NCI-H2081 treated with DMSO at 0.1 percent for 48 hours (cell line): ENCODE measurements around the gene SOX6.

Experiments
- DNase-seq: peaks from one replicate; lab custom pipeline; 2025; lab: John Stamatoyannopoulos, UW

SOX6 gene

DNA sequence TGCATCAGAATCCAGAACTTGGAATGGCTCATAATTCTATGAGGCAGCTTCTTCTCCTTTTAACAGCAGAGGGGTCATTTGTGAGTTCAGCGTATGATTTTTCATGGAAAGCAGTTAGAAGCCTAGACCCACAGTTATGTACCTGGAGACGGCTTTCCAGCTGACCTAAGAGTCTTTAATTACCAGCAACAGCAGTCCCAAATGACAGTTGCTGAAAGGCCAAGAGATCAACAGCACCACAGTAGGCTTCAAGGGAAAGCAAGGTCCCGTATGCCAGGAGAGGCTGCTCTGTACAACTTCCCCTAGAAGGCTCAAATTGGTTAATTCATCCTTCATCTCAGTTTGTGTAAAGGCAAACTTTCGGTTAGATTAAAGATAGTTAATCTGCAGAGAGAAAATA is 363.0 kb downstream of the SOX6 start:
- no peak for DNase-seq

DNA sequence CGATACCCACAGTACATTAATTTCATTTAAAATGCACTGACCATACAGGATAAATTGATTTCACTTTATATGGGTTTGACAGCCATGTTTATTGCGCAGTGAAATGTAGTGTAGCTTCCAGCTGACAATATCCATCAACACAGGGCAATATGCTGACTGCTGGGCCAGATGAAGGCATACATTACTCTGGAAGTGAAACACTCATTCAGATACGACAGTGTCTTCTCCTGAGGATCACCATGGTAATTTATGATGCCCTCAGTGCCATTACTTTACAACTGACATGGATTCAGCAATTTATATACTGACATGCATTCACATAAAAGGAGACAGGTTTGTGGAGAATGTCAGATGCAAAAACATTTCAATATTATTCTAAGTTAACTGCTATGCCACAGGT is 365.1 kb downstream of the SOX6 start:
- no peak for DNase-seq

DNA sequence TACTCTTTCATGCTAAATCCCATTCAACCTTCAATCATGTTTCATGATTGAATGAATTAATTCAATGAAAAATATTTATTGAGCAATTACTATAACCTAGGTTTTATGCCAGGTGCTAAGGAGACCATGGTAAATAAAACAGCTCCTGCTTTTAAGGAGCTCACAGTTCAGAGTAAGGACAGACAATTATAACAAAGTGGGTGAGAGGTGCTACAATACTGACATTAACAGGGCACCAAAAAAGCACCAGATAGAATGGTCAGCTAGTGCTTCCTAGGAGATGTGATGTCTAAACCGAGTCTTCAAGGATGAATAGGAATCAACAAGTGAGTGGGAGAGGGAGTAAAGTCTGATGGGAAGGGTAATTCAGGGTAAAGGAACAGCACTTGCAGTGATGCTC is 366.7 kb downstream of the SOX6 start:
- DNase-seq, result no peak

DNA sequence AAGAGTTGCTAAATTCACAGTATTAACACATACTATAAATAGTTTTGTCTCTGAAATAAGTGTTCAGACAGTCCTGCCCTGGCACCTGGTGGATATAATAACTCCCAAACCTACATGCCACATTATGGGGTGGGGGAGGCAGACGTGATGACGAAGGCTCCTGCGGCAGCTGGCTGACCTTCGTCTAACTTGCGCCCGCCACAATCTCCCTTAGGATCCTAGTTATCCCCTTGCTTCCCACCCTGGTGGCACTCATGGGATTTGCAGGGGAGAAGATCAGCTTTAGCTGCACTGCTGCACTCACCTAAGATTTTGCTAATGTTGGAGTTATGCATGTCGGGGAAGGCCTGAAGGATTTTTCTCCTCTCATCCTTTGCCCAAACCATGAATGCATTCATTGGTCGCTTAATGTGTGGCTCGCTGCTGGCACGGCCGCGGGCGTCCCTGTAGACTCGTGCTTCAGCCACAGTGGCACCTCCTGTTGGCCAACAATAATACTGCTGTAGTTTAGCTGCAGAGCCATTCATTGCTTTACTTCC is 367.6 kb downstream of the SOX6 start:
- no peak for DNase-seq

DNA sequence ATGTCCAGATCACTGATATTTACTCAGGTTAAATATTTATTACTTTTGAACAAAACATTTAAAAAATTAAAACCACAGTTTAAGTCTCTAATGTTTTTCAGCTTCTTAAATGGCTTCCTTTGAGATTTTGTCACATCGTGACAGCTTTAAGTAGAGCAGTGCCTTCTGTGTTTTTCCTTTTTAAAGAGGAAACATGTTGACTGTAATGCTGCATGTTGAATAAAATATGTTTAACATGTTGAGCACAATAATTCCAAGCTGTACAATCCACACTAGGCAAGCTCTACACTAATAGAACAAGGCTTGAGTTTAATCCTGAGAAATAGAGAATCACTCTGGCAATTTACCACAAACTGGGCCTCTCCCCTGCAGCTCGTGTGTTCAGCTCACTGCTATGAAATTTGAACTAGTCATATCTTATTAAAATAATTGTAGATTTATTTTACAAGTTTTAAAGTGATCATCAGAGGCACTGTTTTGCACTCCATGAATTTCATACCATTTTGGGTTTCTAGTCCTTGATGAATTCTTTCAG is 368.3 kb downstream of the SOX6 start:
- DNase-seq, result no peak

DNA sequence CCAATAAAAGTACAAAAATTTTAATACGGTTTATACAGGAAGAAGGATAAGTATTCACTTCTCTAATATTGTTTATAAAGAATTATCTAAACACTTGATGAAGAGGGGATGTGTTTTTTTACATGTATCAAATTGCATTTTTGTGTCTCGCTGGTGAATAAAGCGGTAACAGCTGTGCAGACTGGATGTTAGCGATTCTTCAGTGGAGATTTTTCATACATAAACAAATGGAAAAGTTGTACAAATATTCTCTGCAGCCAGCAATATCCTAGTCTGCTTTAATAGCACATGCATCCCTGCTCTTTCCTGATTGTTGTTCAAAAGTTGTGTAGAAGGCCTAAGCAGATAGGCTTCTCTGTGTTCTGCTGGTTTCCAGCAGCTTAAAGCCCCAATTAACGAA is 369.3 kb downstream of the SOX6 start:
- no peak for DNase-seq

DNA sequence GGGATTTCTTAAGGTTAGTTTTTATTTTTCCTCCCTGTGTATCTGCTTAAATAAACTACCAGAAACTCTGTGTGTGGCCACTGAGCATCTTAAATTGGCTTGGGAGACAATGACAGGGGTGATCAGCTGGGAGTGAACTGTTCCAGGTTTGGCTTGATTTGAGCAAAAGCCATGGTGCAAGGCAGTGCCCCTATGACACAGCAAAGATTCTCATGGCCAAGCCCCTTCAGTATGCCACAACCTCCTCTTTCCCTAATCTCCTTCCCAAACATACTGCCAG is 370.5 kb downstream of the SOX6 start:
- no peak for DNase-seq

DNA sequence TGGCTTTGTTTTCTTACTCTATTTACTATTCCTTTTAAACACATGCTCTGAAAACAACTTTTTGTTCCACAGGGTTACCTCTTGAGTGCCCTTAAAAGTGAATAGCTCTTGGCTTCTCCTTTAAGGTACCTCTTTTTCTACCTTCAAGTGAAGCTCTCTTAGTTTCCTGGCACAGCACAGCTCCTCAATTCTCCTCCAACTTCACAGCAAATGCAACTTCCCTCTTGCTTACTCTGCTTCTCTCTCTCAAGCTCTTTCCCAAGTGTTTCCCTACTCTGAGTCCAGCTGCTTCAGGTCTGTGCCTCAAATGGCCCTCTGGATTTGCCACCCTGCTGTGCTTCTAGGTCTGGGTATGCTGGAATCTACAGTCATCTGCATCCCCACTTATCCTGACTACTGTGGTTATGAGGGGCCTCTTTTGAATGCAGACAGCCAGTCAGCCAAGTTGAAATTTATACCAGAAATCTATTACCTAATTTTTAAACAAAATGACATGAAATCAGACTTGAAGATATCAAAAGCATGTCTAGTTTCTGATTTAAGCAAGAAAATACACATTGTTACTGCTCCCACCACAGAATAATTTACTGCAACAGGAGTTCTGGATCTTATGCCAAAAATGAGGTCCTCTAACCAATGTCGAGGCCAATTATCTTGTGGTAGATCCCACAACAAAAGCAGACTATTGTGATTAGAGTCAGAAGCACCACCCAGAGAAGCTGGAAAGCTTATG is 371.1 kb downstream of the SOX6 start:
- no peak for DNase-seq

DNA sequence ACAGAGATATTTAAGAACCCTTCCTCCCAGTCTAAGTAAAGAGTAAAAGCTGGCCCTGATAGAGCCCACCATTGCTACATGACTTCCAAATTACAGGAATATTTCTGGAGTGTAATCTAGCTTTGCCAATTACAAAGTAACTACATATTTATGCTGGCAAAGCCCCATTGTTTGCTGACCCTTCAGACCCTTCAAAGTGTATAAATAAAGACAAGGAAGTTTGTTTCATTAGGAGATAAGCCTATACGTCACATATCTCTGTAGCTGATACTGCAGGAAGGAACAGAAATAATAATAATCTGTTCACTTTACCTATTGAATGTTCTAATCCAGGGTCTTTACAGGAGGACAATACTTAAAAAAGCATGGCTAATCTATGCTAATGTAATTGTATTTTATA is 375.1 kb downstream of the SOX6 start:
- no peak for DNase-seq

DNA sequence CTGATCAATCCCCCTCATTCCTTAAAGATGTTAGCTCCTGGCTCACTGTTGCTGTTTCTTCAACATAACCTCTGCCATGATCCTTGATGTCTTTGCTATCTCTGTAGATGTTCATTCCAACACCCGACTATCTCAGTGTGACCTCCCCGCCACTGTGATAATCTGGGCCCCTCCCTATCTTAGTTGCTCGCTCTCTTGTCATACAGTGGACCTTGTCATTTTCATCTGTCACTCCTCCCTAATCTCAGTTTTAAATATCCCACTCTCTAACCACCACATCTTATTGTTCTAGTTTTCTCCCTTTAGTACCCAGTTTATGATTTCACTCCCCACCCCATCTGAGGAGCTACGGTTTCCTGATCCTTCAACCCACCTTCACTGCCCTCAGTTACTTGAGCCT is 379.2 kb downstream of the SOX6 start:
- no peak for DNase-seq

DNA sequence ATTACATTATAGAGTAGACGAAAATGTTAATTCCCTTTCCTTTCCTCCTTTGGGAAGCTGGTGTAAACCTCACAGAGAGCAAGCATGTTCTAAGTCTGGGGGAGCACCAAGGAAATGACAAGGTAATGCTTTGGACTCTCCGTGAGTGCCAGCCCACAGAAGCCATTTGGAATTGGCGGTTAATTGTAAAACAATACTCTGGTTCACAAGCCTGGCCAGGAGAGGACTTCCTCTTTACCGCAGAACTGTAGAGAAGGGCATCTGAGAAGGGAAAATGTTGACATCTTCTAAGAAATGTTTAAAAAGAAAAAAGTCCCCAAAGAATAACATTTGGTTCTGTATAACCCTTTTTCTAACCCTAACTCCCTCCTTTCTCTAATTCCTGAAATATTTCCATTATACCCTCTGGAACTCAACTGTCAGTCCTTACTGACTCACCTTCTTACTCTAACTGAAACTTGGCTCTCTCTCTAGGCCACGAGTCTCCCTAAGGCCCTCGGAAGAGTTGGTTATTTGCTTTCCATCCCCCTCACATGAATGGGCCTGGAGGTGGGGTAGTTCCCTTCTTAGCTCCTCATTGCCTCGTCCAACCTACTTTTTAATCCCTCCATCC is 379.8 kb downstream of the SOX6 start:
- DNase-seq, result no peak

DNA sequence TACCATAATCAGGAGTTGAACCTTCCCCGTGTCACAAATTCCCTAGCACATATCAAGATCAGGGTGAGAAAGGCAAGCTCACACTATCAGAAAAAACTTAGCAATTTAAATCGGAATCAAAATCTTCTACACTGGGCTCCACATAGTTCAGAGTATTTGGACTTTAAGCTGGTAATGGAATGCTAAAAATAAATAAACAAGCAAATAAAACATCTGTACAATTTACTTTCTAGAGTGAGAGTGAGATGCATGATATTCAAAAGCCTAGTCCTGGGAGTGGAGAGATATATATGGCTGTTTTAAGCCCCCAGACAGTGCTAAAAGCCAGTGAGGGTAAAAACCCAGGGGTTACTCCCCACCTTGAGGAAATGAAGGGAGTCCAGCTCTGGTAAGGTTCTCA is 380.6 kb downstream of the SOX6 start:
- DNase-seq, result no peak

DNA sequence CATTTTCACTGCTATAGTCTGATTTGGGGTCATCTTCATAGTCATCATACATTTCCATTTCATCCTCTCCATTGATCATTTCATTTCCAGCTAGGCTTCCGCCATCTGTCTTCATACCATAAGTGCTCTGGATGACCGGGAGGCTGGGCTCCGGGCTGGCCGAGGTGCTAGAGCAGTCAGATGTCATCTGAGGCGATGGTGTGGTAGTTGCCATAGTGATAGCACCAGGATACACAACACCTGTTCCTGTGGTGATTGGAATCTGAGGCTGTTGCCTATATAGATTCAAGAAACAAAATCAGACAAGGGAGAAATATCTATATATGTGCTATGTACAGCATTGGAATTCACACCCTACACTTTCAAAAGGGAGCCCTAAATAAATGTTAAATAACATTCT is 383.5 kb downstream of the SOX6 start:
- DNase-seq, result no peak

DNA sequence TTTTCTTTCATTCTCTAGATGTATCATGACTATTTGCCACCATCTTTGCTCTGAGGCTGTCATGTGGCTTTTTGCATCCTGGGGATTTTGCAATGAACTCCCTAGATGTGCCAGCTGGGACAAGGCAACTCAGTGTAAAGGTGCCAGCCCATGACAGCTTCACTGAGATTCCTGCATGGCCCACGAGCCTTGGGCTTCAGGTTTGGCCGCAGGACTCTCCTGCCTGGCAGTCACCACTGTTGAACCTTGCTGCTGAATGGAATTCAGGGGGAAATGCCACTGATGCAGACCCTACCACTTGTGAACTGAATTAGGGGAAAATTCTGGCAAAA is 385.2 kb downstream of the SOX6 start:
- no peak for DNase-seq

DNA sequence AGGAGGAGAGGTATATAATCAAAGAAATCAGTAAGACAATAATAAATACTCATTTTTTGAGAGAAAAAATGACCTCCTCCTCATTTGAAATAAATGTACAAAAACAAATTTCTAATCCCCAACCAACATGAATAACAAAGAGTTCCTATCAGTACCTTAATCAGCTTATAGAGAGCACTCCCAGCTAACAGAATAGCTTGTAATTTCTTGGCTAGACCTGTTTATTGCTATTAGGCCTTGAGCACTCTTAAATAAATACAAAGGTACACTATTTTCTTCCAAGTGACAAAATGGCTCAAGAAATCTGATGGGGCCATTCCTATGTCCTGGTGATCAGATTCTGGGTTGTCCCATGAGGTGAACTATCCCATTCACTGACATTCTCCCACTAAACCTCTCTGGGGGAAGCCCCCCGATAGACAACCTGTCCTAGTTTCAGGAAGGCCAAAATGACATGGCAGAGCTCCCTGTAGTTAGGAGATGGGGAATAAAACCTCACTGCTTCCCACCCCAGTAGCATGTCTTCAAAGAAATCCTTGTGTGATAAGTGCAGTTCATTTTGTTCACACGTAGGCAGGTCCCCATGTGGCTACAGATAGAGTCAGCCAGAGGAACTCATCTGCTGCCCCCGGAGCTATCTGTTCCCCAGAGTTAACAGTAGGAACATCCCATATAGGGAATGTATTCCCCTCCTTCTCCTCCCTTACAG is 385.7 kb downstream of the SOX6 start:
- DNase-seq, result no peak

DNA sequence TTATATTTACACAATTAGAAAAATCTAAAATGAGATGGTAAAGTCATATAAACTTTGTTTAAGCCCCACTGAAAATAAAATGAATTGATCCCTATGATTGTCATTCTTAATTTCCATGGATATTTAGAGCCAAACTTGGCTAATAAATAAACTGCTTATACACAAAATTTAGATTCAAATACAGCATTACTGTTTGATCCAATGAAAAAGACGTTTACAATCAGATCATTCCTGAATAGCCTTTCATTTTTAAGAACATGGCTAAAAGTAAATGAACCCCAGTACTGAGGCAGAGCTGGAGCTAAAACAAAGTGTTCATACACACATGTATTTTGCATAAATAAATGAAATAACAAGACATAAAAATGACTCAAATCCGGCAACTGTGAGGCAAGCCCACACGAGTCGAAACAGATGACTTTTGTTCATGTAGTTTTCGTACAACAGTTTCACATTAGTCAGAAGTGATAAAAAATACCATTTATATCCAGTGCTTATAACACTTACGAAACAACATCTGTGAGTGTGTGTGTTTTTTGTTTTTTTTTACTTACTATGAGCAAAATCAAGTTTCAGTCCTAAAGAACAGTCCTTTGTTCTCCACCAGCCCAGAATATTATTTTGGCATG is 386.5 kb downstream of the SOX6 start:
- no peak for DNase-seq

DNA sequence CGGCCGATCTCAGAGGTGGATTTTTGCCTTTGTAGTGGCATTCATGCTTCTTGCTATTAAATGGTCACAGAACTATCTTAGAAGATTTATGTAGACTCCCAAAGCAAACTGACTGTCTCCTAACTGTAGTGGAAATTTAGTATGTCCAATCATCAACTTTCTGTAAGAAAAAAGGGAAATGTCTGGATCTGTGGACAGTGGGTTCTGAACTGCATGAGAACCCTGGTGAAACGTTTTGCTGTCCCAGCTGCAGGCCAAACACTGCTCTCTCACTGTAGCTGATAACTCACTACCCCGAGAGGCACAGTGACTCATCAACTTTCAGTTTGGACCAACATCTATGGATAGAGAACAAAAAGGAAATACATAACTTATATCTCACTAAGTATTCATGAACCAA is 387.1 kb downstream of the SOX6 start:
- no peak for DNase-seq

DNA sequence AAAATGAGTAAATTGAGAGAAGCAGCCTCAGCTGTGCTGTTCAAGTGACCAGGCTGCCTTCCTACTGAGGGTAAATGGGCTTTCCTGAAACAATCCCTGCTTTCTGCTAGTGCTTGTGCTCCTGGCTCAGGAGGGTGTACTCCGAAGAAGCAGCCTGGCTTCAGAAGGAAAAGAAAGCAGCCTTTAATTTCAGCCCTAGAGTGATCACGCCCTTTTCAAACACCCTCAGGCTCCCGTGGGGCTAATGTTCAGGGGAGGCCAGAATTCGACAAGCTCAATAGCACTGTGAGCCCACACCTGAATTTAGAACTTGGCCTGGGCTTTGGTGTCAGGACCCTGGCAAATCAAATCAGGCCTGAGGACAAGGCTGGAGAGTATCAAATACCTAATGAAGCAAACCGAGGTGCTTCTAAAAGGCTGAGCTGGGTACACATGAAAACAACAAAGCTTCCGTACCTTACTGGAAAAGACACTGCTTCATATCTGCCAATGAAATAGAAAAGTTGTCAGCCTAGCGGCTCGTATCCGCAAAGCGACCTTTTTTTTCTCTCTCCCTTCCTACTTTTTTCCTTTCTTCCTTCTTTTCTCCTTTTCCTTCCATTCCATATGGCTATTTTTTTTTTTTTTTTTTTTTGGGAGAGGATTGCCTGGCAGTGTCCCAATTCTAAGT is 387.8 kb downstream of the SOX6 start:
- DNase-seq, result no peak

DNA sequence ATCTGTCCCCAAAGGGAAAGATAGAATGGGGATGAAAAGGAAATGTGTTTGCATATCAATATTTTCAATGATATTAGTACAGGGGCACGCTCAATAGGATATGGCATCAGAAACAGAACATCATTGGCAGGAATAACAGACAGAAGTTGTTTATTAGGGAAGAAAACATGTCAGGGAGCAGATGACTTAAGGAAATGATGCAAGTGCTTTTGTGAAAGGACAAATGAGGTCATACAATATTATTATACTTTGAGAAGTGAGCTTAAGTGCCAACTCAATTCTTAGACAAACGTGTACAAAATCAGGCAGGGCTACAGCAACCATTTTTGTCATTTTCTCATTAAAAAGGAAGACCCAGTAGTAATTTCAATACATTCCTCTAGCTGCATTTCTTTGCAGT is 388.4 kb downstream of the SOX6 start:
- no peak for DNase-seq

DNA sequence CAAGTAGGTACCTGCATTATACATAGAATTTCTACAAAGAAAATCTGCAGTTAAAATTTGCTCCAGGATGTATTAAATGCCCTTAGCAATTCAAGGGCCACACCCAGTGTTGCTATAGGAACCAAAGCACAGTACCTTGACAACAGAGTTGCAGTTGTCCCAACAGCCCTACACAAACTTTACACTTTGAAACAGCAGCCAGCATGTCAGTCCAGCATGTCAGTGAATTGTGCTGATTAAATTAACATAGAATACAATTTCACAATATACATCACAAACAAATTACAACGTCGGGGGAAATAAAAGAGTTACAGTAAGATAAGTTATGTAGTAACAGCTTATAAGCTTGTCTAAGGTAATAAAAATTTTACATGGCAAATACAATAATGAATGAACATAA is 389.2 kb downstream of the SOX6 start:
- no peak for DNase-seq

DNA sequence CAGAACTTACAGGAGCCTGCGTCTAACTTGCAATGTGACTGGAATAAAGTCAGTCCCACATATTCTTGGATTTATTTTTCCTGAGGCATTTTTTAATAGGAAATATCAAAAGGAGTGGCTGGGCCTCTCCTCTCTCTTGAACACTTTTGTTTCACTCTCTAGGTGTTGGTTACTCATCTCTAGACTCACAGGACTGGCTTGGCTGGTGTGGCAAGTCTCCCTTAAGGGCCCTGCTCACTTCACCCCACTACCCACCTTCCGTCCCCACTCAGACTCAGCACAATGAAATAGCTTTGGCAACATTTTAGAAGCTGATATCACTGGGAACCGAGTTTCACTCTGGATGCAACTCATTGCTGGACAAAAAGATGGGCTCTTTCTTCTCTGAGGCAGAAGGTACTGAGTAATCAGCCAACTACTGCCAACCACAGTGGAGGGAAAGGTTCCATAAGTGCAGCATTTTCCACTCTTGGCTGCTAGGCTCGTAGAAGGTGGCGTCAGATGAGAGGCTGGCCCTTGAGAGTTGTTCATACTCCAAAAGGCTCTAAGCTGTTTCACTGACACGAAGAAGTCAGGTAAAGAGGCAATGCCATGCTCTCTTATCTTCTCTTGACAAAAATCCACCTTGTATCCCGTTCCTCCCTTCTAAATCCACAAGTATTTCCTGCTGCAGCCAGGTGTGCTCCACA is 390.6 kb downstream of the SOX6 start:
- DNase-seq, result no peak

DNA sequence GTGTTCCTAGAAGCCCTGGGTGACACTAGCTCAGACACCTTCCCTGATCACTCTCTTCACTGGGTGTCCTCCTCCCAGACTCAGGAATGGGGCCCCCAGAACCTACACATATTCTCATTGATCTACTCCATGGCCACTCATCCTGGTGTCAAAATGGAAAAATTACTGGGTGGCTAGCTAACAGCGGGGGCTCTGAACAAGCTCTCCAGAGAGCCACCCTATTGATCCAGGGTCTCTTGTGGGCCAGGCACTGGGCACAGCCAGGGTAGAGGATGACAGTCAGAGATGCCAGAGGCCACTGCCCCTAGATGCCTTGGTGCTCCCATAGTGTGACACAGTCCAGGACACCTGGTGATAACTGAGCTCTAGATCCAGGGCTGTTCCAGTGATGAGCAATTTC is 393.1 kb downstream of the SOX6 start:
- DNase-seq, result no peak
